GM21367 (cell line): ENCODE results near the gene OR10C1.

Experiments used
- ATAC-seq: cut with Tn5 transposase; IDR thresholded peaks from one replicate; pipeline ENCODE4 v1.9.1; 2021; ENCODE audit not compliant: unreplicated experiment

OR10C1 gene

DNA sequence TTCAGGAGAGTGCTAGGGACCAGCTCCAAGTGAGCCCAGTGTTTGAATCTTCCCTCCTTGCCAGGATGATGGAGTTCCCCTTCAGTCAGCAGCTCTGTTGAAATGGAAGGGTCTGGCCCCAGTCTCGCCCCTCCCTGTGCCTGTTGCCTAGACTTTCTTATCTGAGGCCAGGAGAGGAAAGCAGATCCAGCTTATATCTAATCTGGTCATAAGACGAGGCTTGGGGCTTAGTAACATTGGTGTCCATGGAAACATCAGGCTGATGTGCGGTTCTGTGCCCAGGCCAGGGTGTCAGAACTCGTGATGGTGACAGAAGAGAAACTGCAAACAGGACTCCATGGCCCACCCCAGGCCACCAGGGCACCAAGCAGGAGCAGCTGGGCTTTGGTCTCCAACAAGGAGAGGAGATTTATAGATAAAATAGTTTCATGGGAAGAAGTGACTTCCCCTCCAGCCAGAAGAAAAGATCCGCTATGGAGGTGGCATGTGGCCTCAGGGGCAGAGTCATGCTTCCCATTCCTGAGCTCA, 38.9 kb downstream of the OR10C1 start:
- no peak for ATAC-seq

DNA sequence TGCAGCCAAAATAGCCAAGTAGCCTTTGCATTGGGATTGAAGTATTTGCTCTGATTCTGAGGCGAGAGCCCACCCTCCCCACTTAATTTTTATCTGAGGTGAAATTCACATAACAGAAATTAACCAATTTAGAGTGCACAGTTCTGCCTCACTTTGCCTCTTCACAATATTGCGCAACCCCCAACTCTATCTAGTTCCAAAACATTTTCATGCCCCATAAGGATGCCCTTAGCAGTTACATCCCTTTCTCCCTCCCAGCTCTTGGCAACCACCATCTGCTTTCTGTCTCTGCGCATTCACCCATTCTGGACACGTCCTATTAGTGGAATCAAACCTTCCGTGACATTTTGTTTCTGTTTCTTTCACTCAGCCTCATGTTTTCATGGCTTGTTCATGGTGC, 39.6 kb downstream of the OR10C1 start:
- ATAC-seq, result no peak

DNA sequence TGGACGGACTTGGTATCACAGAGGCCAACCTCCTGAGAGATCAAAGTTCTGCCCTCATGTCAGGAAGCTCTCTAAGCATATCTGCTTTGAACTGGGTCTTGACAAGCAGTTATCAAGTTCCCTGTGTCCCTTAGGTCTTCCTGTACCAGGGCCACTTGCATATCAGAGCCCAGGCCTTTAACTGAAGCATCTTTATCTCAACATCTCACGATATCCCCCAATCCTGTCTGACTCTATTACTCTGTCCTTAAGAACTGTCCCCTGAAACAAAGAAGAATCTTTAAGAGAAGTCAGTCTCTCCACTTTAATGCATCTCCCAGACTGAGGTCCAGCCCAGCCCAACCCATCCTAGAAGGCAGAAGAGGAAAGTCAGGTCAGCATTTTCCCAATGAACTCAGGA, 40.5 kb downstream of the OR10C1 start:
- no peak for ATAC-seq

DNA sequence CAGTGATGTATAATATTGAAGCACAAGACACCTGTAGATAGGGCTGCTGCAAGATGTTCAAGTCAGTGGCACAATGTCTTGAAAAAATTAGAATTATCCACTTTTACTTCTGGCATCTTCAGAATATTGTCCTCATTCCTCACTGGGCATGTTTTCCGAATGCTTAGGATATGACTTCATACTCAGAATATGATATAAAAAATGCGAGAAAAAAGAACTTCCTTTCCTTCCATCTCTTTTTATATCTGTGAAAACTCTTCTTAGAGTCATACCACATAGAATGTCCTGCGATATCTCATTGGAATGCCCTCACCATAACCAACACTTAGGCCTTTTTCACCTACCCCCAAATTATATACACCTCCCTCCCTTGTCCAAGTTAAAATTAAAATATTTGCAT, 44.1 kb downstream of the OR10C1 start:
- ATAC-seq, result no peak

DNA sequence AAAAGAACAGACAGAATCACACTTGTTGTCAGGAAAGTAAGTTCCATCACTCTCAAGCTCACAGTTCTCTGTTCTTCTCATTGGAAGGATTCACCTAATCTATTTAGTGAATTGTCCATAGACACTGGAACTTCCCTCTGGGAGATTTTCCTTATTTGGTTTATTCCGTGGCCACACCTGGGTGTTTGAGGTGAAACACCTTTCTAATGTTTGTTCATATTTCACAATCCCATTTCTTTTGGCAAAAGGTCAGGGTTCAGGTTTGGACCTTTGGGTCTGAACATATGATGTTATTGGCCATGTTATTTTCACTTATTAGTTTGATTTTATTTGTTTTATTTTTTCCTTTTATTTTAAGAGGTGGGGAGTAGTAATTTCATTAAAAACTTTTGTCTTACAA, 44.6 kb downstream of the OR10C1 start:
- ATAC-seq, result no peak

DNA sequence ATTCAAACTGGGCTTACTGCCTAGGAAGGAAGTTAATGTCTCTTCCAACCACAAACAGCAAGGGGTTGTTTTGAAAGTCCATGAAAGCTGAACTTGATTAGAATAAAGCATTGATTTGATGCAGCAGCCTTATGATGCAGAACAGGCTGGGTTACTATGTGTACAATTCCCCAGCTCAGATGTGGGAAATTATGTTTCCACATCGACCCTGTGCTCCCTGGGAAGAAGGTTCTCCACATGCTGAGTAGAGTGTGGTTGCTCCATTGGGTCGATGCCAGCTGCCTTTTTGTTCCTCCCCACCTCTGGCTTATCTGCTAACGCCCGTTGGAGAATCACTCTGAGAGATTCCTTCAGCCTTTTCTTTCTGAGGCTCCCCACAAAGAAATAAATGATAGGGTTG, 47.5 kb downstream of the OR10C1 start:
- ATAC-seq, result no peak

DNA sequence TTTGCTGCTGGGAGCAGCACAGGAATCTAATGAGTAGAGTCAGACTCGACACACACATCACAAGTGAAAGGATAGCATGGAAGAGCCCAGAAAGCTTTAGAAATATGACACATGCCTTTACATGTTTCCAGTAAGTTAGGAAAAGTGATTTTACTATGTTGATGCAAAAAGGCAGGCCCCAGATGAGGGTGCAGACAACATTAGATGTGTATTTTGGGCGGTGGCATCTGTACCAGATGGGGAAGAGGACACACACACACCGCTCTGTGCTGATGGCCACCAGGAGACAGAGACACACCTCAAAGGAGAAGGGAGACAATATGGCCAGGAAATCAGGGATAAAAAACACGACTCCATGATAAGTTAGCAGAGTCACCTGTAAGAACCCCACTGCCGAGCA, 48.0 kb downstream of the OR10C1 start:
- no peak for ATAC-seq

DNA sequence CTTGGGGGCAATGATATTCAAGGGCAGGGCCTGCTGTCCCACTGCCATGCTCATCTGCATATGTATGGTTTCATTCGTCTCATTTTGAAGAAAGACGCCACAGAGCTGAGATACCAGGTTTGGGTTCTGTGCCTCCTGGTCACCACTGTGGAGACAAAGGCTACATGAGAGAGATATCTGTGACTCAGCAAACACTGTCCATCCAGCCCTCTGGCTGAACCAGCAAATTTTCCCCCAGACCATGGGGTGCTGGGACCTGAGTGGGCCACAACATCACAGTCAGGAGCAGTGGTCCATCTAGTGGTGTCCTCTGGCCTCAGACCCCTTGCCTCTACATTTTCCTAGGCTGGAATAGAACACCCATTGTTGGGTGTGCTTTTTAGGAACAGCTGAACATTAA, 48.6 kb downstream of the OR10C1 start, which contains the start of gene MAS1L:
TSS of gene MAS1L (minus strand) at position 297 of the 400 bp plus-strand sequence. CDS start at position 243, 54 bp downstream.
- ATAC-seq, result no peak

DNA sequence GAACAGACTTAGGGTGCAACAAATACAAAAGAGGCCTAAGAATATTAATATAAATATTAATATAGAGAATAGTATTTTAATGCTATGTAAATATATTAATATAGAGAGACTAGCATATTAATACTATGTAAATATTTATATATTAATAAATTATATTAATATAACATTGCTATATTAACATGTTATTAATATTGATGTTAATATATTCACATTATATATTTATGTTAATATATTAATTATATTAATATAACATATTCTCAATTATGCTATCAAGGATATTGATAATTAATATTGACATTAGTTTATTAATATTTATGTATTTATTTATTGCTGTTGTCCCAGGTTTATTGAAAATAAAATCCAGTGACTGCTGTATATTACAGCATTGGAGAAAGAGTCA, 49.8 kb downstream of the OR10C1 start:
- no peak for ATAC-seq

DNA sequence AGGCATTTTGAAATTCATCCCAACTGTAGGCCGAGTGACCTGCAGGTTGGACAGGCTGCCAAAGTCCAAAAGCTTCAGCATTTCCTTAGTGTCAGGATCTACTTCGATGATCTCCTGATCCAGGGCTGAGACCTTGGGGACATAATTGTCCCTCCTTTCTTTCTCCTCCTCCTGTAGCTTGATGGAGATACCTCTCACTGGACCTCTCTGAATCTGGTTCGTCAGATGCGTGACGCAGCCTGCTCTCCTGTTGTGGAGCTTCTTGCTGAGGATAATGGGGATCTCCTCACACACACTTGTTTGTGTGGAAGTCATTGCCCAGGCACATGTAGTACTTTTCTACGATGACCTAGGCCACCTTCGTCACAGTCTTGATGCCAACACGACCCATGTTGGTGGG, 50.2 kb downstream of the OR10C1 start:
- no peak for ATAC-seq

DNA sequence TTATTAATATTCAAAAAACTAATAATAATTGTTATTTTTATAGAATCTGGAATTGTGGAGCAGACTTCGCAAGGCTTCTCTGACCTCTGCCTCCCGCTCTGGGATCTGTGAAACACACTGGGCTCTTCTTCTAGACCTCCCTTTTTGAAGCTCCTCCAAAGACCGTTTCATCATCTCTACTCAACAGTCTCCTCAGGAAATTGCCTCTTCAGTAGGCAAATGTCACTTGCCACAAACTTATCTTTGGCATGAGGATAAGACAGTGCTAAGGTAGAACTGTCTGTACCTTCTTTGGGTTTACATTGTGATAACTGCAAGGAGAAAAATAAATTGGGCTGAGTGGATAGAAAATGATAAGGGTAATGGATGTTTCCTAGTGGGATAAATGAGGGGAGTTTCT, 50.9 kb downstream of the OR10C1 start:
- ATAC-seq, result no peak

DNA sequence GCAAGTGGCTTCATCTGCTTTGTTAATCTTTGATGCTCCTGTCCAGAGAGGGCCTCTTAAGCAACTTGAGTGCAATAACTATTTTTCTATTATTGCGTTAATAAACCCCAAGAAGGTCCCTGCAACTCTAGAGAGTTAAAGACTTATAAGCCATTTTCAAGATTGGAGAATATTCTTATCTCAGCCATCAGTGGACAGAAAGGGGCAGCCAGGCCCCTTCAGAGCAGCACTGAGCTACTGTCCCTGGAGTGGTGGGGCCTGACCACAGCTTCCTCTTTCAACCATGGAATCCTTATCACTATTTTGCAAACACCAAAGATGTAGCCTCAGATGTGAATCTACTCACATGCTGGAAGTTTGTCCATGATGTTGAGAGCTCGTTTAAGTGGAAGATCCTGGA, 51.4 kb downstream of the OR10C1 start:
- ATAC-seq, result no peak
